BJ (cell line): ENCODE results near the gene CS. TPM values are rescaled to one million over a fixed set of nuclear protein-coding genes. Genes with fewer than 3 reads are reported as not detected.

ENCODE experiments used
- CTCF ChIA-PET: fragments of 350-600 bp; formaldehyde crosslinking; extraction: SDS; loops from one replicate; lab custom pipeline; 2021; ENCODE audit warnings: antibody characterized with exemption, inconsistent platforms; lab: Yijun Ruan, JAX
- POLR2A ChIA-PET: fragments of 300-600 bp; sonication (Branson Sonifier 250); formaldehyde crosslinking; extraction: SDS; loops from one replicate; lab custom pipeline; 2021; ENCODE audit warnings: antibody characterized with exemption; lab: Charles Lee
- DNase-seq: peaks from one replicate; pipeline ENCODE4 v3.0.0-alpha.2; 2011; ENCODE audit warnings: low read depth
- H3K27me3 ChIP-seq: 2 replicates; pipeline ENCODE4 v1.6.0; 2011; ENCODE audit warnings: low read length; ENCODE audit not compliant: control insufficient read depth, insufficient read depth
- H3K36me3 ChIP-seq: 2 replicates; pipeline ENCODE4 v1.5.1; 2011; ENCODE audit warnings: low read length; ENCODE audit not compliant: control insufficient read depth, insufficient read depth
- H3K4me3 ChIP-seq: 2 replicates; pipeline ENCODE4 v1.5.1; 2011; ENCODE audit warnings: low read depth, mild to moderate bottlenecking, control low read depth, low read length
- CTCF ChIP-seq: IDR thresholded peaks from 2 replicates; pipeline ENCODE4 v1.5.1; 2011; ENCODE audit warnings: low read depth, mild to moderate bottlenecking, control low read depth, inconsistent platforms, low read length, moderate library complexity; ENCODE audit not compliant: insufficient read depth
- polyA plus RNA-seq: library from polyadenylated mRNA; depleted of rRNA; stranded (reverse); fragments of >200 nt; gene quantifications from 2 replicates; pipeline ENCODE4 v1.2.3, GENCODE V29; 2011

Gene CS
- polyA plus RNA-seq, 1 experiment = 150 TPM

GRCh38 chr12:56257071-56257470 lies 43.1 kb downstream of the CS start:
- POLR2A ChIA-PET = interaction anchor here (0.5 kb wide), 1 partner anchor 75 kb away, joined by 4 read pairs; no protein-coding TSS in a partner anchor
- TF ChIP-seq CTCF = no peak
- no peaks in the 10 kb centered on the region for H3K27me3 ChIP-seq
- CTCF ChIA-PET = interaction anchor here (0.9 to 4.4 kb wide), 11 partner anchors 10 to 207 kb away, joined by 3 to 40 read pairs (median 9); partner anchors contain the start of genes RNF41 and SMARCC2
- H3K4me3 ChIP-seq = peak overlapping the region; percentile 81
- no peak for DNase-seq
- peaks cover 31% of the 10 kb centered on the region for H3K36me3 ChIP-seq

DNA sequence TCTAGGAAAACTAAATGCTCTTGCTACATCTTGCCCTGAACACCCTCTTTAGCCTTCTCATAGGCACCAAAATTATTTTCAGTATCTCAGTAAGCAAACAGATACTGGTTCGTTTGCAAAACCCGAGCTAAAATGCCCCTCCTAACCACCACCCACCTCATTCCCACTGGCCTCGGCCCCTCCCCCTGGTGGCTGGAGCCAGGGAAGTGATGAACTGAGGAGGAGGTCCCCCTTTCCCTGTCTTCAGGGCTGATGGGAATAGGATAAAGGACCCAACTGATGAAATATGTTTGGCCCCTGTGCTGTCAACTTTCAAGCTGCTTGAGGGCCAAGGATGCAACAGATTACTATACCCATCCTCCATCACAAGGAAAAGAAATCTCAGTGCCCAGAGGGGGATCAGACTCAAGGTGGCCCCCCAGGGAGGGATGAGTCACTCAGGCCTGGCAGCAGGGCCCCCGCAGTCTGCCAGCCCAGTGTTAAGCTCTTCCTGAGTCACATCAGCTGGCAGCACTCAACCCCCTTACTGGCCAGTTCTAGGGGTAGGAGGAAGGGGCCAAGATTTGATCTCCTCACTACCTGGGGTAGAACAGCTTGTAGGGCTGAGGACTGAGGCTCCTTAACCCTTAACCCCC lies 43.7 kb downstream of the CS start:
- no peak for DNase-seq
- TF ChIP-seq CTCF = peak; percentile 21; the same call in 1 of the 2 replicates
- Histone ChIP-seq H3K4me3 (peak overlapping the region; percentile 81), H3K27me3 (no peaks in the 10 kb centered on the region), H3K36me3 (peaks cover 35% of the 10 kb centered on the region)
- ChIA-PET POLR2A (interaction anchor here (0.5 kb wide), 1 partner anchor 74 kb away, joined by 4 read pairs; no protein-coding TSS in a partner anchor), CTCF (interaction anchor here (0.7 to 4.4 kb wide), 13 partner anchors 9 to 208 kb away, joined by 3 to 40 read pairs (median 5); partner anchors contain the start of genes RNF41 and SMARCC2)

DNA sequence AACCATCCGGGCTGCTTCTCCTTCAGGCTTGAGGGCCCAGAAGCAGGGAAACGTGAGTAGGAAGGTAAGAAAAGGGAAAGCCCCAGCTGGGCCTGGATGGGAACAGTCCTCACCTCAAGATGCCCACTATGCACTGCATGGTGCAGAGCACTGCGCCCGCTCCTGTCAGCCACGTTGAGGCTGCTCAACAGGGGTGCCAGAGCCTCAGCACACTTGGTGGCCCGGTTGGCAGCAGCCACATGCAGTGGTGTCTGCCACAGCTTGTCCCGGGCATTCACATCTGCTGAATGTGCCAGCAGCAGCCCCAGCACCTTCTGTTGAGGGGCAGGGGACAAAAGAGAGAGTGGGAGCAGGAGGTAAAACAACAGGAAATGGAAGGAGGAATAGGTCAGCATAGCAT lies 44.5 kb downstream of the CS start:
- CTCF ChIA-PET = interaction anchor here (0.8 to 4.4 kb wide), 8 partner anchors 9 to 132 kb away, joined by 3 to 40 read pairs (median 11); partner anchors contain the start of gene SMARCC2
- no peak overlapping the region for H3K4me3 ChIP-seq
- POLR2A ChIA-PET = no interaction called here
- no peak for TF ChIP-seq CTCF
- DNase-seq = no peak
- no peaks in the 10 kb centered on the region for H3K27me3 ChIP-seq
- H3K36me3 ChIP-seq = peaks cover 35% of the 10 kb centered on the region

DNA sequence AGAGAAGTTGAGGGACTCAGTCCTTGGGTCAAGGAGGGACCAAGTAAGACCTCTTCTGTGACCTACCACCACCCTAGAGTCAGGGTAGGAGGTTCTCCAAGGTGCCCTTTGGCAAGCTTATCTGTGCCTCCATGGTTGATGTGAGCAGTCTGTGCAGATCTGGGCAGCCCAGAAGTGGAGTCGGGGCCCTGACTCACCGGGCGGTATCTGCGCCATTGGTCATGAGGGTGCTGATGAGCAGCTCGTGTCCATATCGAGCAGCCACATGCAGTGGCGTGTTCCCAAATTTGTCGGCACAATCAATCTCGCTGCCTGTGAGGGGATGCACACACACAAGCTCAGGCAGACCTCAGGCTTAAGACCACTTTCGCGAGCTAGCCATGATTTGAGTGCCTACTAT lies 47.0 kb downstream of the CS start:
- Histone ChIP-seq H3K36me3 (peaks cover 51% of the 10 kb centered on the region), H3K27me3 (no peaks in the 10 kb centered on the region), H3K4me3 (no peak overlapping the region)
- DNase-seq = no peak
- POLR2A ChIA-PET = no interaction called here
- CTCF ChIA-PET = interaction anchor here (0.9 to 1.5 kb wide), 3 partner anchors 9 to 64 kb away, joined by 3 to 4 read pairs (median 4); partner anchors contain the start of gene SMARCC2
- no peak for TF ChIP-seq CTCF

DNA sequence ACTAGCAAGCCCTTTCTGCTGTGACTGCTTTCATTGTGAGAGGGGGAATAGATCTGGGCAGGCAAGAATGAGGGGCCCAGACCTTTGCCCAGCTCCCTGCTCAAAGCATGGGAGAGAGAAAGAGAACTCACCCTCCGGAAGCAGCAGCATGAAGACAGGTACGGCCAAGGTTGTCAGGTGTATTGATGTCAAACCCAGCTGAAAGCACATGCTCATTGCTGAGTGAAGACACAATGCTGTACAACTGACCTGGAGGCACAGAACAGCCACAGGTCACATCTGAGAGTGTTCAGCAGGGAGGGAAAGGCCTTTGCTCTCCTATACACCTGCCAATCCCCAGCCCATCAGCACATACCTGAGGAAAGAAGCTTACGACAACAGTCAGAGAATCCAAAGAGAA lies 47.5 kb downstream of the CS start:
- no peak for TF ChIP-seq CTCF
- no peak for DNase-seq
- ChIA-PET POLR2A (no interaction called here), CTCF (interaction anchor here (0.9 to 1.5 kb wide), 4 partner anchors 9 to 64 kb away, joined by 3 to 4 read pairs (median 4); partner anchors contain the start of gene SMARCC2)
- no peaks in the 10 kb centered on the region for H3K27me3 ChIP-seq
- H3K36me3 ChIP-seq = peaks cover 55% of the 10 kb centered on the region
- H3K4me3 ChIP-seq = no peak overlapping the region
